Mesodermal cell (in vitro differentiated cells): ENCODE measurements around the gene HIGD1C.

Experiments used
- H3K27ac ChIP-seq: 2 replicates; pipeline ENCODE4 v1.7.0; 2013; ENCODE audit warnings: mild to moderate bottlenecking, low read depth, low read length, moderate library complexity; ENCODE audit not compliant: severe bottlenecking
- H3K36me3 ChIP-seq: 2 replicates; pipeline ENCODE4 v1.7.1; 2013; ENCODE audit warnings: mild to moderate bottlenecking, low read length, moderate library complexity; ENCODE audit not compliant: control insufficient read depth, insufficient read depth
- H3K4me1 ChIP-seq: one replicate; pipeline ENCODE4 v1.7.1; 2013; ENCODE audit warnings: mild to moderate bottlenecking, low read length; ENCODE audit not compliant: insufficient read depth, control insufficient read depth, poor library complexity, severe bottlenecking
- H3K4me3 ChIP-seq: 2 replicates; pipeline ENCODE4 v1.7.0; 2013; ENCODE audit warnings: low read length, control low read depth, mild to moderate bottlenecking; ENCODE audit not compliant: insufficient read depth, poor library complexity, severe bottlenecking; ENCODE audit errors: extremely low read depth
- H3K9me3 ChIP-seq: 2 replicates; pipeline ENCODE4 v1.7.1; 2013; ENCODE audit warnings: mild to moderate bottlenecking, low read length, moderate library complexity; ENCODE audit not compliant: control insufficient read depth
- WGBS, 2 experiments: methylation state at CpG; one replicate each; pipeline ENCODE4 v1.1.5; 2013; ENCODE audit warnings: missing lambda C conversion rate in 2 of 2; ENCODE audit not compliant: insufficient coverage in 2 of 2; 5-methylcytosine and 5-hydroxymethylcytosine counted together

The HIGD1C gene

DNA sequence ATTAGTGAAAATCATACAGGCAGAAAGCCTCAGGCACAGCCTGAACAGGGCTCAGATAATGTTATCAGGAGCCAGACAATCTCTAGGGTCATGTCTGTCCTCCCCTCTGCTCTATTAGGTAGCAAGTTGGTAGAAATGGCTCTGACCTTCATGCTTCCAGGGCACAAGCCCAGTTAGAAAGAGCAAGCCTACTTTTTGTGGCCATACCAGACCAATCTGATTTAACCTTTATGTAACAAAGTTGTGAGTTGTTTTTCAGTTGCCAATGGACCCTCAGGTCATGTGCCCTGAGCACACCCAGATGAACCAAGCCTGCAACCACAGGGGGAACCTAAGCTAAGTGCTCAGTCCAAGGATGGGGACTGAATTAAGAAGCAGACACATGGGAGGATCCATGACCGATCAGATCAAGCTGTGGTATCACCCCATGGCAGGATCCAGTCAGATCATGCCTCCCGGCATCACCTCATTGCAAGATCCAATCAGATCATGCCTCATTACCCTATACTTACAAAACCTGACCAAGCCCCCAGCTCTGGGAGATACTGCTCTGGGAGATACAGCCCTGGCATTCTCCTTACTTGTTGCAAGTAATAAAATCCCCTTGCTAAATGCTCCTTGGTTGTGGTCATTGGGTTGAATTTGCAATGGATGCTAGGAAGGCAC, 18.8 kb upstream of the HIGD1C start:
- Histone ChIP-seq H3K4me3 (no peak overlapping the region), H3K27ac (no peak overlapping the region), H3K4me1 (peaks cover 10% of the 10 kb centered on the region), H3K9me3 (peaks cover 9% of the 10 kb centered on the region), H3K36me3 (peaks cover 14% of the 10 kb centered on the region)
- WGBS, 2 experiments: 93 to 100% methylated on average over 1 to 2 of the region's 2 CpGs

GRCh38 chr12:50934371-50934851, 17.9 kb upstream of the HIGD1C start:
- Histone ChIP-seq H3K4me3 (no peak overlapping the region), H3K27ac (peak overlapping the region; percentile 3), H3K9me3 (peaks cover 9% of the 10 kb centered on the region), H3K36me3 (peaks cover 14% of the 10 kb centered on the region), H3K4me1 (peaks cover 8% of the 10 kb centered on the region)
- 90 to 94% methylated on average over 2 of the region's 3 CpGs for WGBS, 2 experiments

DNA sequence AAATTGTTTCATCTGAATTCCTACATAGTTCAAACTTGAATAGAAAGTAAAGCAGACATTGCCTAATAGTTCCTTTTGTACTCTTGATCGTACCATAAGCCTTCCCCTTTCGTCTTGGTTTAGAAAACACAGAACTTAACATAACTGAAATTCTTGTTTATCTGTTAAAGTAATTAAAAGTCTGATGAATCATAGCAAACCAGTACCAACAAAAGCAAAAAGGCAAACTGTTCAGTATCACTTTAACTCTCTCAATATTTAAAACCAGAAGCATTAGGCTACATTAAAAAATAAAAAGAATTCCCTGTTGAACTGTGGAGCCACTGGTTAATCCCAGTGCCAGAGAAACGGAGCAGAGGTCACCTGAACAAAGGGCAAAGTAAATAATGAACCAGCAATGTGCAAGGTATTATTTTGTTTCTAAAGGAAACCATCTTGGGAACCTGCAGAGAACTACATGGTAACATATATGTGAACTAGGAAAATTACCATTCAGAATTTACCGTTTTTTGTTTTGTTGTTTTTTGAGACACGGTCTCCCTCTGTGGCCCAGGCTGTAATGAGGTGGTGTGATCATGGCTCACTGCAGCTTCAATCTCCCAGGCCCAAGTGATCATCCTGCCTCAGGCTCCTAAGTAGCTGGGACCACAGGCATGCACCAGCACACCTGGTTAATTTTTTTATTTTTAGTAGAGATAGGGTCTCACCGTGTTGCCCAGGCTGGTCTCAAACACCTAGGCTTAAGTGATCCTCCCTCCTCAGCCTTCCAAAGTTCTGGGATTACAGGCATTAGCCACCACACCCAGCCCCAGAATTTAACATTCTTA, 17.1 kb upstream of the HIGD1C start:
- Histone ChIP-seq H3K4me3 (no peak overlapping the region), H3K4me1 (peaks cover 8% of the 10 kb centered on the region), H3K9me3 (peaks cover 9% of the 10 kb centered on the region), H3K36me3 (peaks cover 8% of the 10 kb centered on the region), H3K27ac (peak overlapping the region; percentile 7)
- 89 to 96% methylated on average over 1 to 4 of the region's 6 CpGs for WGBS, 2 experiments

DNA sequence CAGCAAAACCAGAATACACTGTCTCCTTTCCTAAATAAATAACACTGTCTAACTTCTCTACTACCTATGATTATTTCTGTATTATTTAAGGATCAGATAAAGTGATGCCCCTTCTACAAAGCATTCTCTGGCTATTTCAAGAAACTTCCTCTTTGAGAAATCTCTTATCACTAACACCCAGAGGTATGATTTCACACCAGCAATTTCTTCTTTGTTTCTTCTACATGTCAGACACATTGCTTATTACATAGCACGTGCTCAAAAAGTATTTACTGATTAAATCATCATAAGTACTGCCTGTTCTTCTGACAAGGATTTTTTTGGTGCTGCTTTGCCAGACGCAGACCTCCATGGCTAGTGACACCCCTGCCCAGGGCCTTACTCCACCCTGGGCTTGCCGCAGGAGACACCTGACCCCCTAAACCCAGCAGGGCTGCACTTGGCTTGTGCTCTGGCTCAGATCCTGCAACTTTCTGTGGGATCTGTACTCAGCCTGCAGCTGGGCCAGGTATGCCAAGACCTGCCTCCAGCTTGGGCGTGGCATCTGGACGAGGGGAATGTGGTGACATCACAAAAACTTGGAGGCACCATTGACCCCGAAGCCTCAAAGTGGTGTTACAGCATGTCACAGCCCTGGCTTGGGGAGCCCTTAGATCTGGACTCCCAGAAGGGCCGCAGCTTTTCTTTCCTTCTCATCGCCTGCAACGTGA, 15.4 kb upstream of the HIGD1C start:
- 91 to 94% methylated on average over 7 to 8 of the region's 9 CpGs for WGBS, 2 experiments
- no peak overlapping the region for H3K27ac ChIP-seq

DNA sequence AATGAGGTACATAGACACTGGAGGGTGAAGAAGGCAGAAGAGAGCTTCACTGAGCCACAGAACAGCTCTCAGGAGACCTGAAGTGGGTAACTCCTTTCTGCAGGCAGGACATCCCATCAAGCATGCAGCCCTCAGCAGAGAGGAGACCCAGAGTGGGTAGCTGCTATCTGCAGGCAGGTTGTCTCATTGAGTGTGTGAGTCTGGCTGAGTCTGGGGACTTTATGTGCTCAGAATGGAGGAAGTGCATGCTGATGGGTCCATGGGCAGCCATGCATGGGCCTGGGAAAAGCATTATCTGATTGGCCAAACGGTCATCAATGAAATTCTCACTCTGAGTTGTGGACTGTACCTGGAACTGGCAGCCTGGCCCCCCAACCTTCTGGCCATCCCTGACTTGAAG, 14.7 kb upstream of the HIGD1C start:
- peaks cover 9% of the 10 kb centered on the region for H3K9me3 ChIP-seq

More for the DNA sequence above, 15.4 kb upstream of the HIGD1C start:
- Histone ChIP-seq H3K4me3 (no peak overlapping the region), H3K4me1 (peaks cover 8% of the 10 kb centered on the region), H3K36me3 (no peaks in the 10 kb centered on the region), H3K9me3 (peaks cover 9% of the 10 kb centered on the region)

GRCh38 chr12:50947933-50948626, 4.3 kb upstream of the HIGD1C start:
- Histone ChIP-seq H3K9me3 (no peaks in the 10 kb centered on the region), H3K36me3 (no peaks in the 10 kb centered on the region), H3K27ac (no peak overlapping the region), H3K4me1 (no peaks in the 10 kb centered on the region), H3K4me3 (no peak overlapping the region)
- 93 to 98% methylated on average over 3 of the region's 3 CpGs for WGBS, 2 experiments

More for the DNA sequence above, 14.7 kb upstream of the HIGD1C start:
- WGBS, 2 experiments: 92 to 100% methylated on average over 1 of the region's 1 CpG
- peaks cover 8% of the 10 kb centered on the region for H3K4me1 ChIP-seq
- no peak overlapping the region for H3K27ac ChIP-seq
- H3K36me3 ChIP-seq: no peaks in the 10 kb centered on the region
- no peak overlapping the region for H3K4me3 ChIP-seq

DNA sequence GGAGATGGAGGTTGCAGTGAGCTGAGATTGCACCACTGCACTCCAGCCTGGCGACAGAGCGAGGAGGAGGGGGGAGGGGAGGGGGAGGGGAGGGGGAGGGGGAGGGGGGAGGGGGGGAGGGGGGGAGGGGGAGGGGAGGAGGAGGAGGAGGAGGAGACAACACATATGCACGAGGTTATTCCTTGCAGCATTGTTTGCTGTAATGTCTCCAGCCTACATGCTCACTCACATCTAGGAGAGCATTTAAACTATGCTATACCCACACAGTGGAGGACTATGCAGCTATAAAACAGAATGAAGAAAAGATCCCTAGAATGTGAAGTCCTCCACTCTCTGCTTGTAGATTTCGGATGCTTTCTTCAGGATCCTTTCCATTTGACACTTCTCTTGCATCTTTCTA, 3.5 kb upstream of the HIGD1C start:
- H3K4me1 ChIP-seq: no peaks in the 10 kb centered on the region
- no peaks in the 10 kb centered on the region for H3K9me3 ChIP-seq
- H3K4me3 ChIP-seq: no peak overlapping the region
- H3K36me3 ChIP-seq: no peaks in the 10 kb centered on the region
- WGBS, 2 experiments: 92% methylated on average over 1 of the region's 4 CpGs
- H3K27ac ChIP-seq: no peak overlapping the region

DNA sequence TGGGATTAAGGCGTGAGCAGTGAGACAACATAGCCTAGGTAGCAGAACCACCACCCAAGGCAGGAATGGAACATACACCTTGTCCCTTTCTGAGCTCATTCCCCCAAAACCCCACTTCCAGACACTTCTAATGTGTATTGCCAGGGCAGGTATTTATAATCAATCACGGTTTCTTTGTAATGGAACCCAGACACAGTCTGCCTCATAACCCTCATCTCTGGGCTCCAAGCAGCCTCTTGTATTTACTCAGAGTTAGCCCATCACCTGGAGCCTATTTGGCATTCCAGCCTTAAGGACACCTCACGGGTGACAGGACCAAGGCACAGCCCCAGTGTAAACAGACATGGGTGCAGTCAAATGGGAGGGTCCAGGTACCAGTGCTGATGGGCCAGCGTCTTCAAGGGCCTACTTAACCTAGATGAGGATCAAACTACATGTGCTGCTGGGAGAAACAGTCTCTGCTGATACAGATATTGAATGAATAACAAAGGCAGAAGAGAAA, 2.5 kb upstream of the HIGD1C start:
- no peak overlapping the region for H3K4me3 ChIP-seq
- no peaks in the 10 kb centered on the region for H3K4me1 ChIP-seq
- no peaks in the 10 kb centered on the region for H3K9me3 ChIP-seq
- 91 to 92% methylated on average over 3 to 4 of the region's 4 CpGs for WGBS, 2 experiments
- H3K36me3 ChIP-seq: no peaks in the 10 kb centered on the region
- no peak overlapping the region for H3K27ac ChIP-seq

DNA sequence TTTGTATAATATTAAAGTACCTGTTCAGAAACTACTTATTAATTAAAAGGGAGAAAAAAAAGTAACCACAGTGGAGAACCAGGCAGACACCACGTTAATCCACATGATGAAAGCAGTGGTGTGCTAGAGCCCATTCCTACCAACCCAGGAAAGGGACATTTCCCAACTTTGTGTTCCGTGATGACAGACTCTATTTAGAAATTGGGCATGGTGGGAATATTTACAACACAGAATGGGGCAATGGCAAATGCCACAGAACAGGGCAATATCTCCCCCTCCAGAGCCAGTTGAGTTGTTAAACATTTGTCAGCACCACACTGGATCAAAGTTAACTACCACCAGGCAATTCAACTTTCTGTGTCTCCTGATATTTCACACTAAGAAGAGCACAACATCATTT, 1.2 kb upstream of the HIGD1C start:
- H3K9me3 ChIP-seq: no peaks in the 10 kb centered on the region
- no CpG with 5 or more reads among the region's 2 CpGs for WGBS, 2 experiments
- no peak overlapping the region for H3K27ac ChIP-seq
- H3K36me3 ChIP-seq: no peaks in the 10 kb centered on the region
- no peak overlapping the region for H3K4me3 ChIP-seq
- H3K4me1 ChIP-seq: no peaks in the 10 kb centered on the region

- Histone ChIP-seq H3K4me3 (no peak overlapping the region), H3K4me1 (no peaks in the 10 kb centered on the region), H3K27ac (no peak overlapping the region), H3K9me3 (no peaks in the 10 kb centered on the region), H3K36me3 (no peaks in the 10 kb centered on the region)
- 90 to 91% methylated on average over 6 to 7 of the region's 7 CpGs for WGBS, 2 experiments
Measured at GRCh38 chr12:50953047-50953446, 703 bp downstream of the HIGD1C start.
